NCI-H2029 treated with DMSO at 0.1 percent for 48 hours (cell line): Measurements from ENCODE around the gene TIGD4.

Experiments
- DNase-seq: peaks from one replicate; lab custom pipeline; 2025; lab: John Stamatoyannopoulos, UW

TIGD4 gene

DNA sequence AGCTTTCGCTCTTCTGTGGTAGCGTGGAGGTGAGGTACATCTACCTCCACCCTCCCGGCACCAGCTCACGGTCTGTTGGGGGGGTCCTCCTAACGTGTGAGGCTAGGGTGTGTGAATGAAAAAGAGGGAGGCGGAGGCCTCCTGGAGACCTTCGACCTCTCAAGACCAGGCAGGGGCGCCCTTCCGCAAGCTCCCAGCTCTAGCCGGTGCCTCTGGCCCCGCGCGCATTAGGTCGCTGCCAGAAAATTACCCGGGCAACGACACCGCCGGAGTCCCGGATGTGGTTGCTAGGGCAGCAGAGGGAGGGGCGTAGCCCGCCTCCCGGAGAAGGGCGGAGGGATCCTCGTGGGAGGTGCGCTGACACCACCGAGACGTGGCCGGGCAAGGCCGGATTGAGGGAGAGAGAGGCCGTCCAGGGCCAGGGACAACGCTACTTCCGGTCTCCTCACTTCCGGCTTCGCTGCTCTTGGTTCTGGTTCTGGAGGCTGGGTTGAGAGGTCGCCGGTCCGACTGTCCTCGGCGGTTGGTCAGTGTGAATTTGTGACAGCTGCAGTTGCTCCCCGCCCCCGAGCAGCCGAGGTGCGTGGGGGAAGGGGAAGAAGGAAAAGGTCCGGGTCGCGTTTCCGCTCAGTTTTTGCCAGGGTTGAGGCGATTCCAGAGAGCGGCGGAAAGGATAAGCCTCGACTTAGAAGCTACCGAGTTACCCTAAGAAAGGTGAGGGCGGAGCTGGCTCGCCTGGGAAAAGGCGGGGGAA lies at the start of gene TIGD4, which contains the start of gene ARFIP1:
TIGD4 (minus strand) TSS at position 218 of the 754 bp plus-strand sequence. CDS start 8,726 bp downstream, outside the sequence.
ARFIP1 (plus strand) TSS at position 442 of the 754 bp plus-strand sequence. CDS start 49,680 bp downstream, outside the sequence.
- peak; percentile 79 for DNase-seq

GRCh38 chr4:152828122-152828521 lies 48.6 kb upstream of the TIGD4 start:
- no peak for DNase-seq

DNA sequence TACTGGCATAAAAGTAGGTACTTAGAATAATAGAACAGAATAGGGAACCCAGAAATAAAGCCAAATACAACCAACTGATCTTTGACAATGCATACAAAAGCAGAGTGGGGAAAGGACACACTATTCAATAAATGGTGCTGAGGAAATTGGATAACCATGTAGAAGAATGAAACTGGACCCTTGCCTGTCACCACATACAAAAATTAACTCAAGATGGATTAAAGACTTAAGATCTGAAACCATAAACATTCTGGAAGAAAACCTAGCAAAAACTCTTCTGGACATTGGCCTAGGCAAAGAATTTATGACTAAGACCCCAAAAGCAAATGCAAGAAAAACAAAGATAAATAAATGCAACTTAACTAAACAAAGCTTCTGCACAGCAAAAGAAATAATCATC lies 45.8 kb upstream of the TIGD4 start:
- DNase-seq, result no peak

GRCh38 chr4:152824561-152824960 lies 45.0 kb upstream of the TIGD4 start:
- no peak for DNase-seq

GRCh38 chr4:152822323-152822722 lies 42.8 kb upstream of the TIGD4 start:
- no peak for DNase-seq

- no peak for DNase-seq
Measured at GRCh38 chr4:152820073-152820472, 40.5 kb upstream of the TIGD4 start.

DNA sequence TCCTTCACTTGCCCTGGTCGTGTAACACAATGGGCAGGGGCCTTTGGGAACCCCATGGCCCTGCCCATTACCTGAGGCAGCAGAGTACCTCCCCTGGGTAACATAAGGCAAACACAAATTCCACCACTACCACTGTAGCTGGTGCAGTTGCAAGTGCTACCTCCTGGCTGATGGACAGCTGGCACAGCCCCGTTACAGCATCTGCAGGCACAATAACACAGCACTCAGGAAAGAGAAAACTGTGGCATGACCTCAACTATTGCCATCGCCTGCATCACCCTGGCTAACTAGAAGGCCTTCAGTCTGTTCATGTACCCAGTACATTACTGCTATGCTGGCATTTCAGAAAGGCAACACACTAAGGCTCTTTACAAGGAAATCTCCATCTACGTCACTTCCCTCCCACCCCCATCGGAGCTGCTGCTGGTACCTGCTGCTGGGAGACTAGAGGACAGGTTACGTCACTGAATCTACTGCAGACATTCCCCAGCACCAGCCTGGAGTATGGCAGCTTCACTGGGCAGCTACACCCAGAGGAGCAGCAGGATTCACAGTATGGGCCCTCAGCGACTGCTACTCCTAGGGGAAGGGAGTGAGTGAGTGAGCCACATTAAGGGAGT lies 39.6 kb upstream of the TIGD4 start:
- no peak for DNase-seq

DNA sequence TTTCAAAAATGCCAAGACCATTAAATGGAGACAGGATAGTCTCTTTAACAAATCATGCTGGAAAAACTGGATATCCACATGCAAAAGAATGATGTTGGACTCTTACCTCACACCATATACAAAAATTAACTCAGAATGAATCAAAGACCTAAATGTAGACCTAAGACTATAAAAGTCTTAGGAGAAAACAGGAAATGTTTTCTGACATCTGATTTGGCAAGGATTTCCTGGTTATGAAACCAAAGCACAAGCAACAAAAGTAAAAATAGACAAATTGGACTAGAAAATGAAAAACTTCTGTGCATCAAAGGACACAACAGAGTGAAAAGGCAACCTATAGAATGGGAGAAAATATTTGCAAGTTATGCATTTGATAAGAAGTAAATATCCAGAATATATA lies 37.8 kb upstream of the TIGD4 start:
- no peak for DNase-seq

DNA sequence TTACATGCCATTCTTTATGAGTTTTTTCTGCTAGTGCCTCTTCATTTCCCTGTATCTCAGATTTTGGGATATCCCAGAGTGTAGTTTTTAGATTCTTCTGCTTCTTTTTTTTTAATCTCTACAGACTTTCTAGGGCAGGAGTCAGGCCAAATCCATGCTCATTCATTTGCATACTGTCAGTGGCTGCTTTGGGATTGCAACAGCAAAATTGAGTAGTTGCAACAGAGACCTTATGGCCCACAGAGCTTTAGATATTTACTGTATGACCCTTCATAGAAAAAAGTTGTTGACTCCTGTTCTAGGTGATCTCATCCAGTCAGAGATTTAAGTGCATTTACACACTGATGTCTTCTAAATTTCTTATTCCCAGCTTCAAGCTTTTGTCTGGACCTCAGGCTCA lies 35.5 kb upstream of the TIGD4 start:
- DNase-seq, result no peak

DNA sequence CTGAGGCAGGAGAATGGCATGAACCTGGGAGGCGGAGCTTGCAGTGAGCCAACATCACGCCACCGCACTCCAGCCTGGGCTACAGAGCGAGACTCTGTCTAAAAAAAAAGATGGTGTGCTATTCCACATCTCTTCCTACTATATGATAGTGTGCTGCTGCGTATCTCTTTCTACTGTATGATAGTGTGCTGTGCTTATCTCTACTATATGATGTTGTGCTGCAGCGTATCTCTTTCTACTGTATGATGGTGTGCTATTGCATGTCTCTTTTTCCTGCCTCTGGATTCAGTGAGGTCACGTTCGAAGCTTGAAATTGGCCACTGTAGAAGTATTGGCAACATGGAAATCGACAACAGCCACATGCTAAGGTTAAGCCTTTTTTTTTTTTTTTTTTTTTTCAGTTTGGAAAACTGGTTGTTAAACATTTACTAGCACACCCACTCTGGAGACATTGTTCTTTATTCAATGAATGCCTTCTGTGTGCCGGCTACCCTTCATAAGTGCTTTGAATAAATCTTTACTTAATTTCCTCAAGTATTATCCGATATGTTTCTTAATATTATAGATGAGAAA lies 31.3 kb upstream of the TIGD4 start:
- no peak for DNase-seq

- DNase-seq, result no peak
Measured at GRCh38 chr4:152808670-152809069, 29.1 kb upstream of the TIGD4 start.

DNA sequence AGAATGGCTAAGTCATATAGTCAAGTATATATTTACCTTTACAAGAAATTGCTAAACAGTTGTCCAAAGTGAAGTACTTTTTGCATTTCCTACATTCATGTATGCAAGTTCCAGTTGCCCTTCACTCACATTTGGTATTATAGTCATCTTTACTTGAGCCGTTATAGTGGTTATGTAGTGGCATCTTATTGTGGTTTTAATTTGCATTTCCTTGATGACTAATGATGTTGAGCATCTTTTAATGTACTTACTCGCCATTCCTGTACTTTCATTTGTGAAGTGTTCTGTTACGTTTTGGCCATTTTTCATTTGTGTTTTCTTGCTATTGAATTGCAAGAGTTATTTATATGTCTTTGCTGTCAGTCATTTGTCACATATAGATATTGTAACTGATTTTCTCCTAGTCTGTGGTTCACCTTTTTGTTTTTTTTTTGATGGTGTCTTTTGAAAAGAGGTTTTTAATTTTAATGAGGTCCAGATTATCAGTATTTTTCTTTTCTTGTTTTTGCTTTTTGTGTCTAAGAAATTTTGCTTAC lies 27.8 kb upstream of the TIGD4 start:
- DNase-seq, result no peak

GRCh38 chr4:152806501-152807125 lies 27.1 kb upstream of the TIGD4 start:
- no peak for DNase-seq

- DNase-seq, result no peak
Measured at GRCh38 chr4:152805818-152806217, 26.3 kb upstream of the TIGD4 start.

DNA sequence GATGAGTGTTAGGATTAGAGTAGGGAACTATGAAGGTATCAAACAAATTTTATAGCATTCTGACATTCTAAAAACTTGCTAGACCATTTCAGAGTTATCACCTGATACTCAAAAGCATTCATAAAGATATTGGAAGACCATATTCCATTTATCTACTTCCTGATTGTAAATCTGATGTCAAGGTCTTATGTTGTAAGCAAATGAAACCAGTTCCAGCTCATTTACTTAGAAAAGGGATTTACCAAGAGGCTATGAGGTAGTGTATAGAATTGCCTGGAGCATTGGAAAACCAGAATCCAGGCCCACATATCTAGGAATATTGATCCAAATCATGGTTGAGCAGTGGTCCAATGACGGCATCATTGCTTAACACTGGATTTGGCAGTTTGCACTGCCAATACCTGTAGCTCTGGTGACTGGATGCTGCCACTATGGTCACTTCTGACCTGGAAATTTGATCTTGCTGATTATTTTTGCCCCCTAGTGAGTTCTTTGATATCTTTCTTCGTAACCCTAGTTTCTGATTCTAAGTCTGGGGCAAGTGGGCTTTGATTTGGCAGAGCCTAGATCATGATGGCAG lies 25.6 kb upstream of the TIGD4 start:
- no peak for DNase-seq

- no peak for DNase-seq
Measured at GRCh38 chr4:152803541-152803940, 24.0 kb upstream of the TIGD4 start.

DNA sequence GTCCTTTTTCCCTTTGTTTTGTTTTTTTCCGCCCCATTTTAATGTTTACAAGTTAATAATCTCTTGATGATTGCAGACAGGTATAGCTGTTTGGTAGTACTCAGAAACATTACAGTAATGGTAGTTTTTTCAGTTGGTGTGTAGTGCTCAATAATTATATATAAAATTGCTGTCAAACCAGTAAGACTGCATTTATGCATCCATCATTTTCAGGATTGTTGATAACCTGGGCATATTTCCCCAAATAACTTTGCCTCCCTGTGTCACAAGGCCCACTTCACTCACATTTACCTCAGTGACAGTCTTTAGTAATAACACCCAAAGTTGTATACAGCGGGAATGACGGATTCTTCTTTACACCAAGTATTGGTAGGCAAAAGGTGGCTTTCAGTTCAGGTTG lies 16.4 kb upstream of the TIGD4 start:
- no peak for DNase-seq

DNA sequence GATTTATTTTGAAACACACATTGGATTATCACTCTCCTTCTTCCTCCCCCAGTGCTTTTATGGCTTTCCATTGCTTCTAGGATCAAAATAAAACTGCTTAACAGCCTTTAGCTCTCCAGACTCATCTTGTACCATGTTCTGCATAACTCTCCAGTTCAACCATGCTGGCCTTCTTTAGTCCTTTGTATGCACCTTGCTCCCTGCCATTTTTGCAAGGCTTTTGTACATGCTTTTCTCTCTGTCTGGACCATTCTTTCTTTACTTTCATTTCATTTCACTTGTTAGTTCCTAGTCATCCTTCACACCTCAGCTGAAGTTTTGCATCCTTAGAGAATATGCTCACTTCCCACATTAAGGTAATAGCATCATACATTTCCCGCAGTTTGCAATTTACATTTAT lies 7.1 kb upstream of the TIGD4 start:
- no peak for DNase-seq

DNA sequence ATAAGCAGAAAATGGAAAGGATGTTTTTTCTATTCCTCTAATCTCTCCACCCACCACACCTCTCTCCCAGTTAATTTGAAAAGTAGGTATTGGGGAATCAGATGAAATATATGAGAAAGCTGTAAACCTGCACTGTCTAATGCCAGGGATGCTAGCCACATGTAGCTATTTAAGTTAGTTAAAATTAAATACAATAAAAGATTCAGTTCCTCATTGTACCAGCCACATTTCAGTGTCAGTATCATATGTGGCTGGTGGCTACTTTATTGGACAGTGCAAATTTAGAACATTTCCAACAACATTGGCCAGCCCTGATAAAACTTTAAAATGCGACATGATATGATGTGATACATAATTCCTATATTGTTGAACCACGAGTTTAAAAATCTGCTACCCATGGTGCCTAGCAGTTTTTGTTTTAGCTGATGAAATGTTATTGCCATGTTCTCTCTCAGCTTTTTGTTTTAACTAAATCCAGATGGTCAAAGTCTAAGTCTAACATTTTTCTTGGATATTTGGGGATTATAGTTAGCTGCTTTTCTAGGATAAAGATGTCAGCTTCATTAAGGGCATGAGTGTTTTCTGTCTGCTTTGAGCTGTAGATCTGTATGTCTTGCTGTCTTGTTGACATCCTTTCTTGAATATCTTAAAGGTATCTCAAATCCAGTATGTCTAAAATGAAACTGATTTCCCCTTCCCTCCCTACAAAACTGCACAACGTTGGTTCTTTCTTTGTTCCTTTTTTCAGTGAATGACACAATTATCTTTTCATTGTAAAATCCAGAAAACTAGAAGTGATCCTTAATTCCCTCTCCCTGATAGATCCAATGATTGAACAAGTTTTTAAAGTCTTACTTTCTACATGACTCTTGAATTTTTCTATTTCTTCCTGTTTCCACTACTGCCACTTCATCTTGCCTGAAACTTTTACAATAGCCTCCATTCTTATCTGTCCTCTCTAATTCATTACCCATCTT lies 6.4 kb upstream of the TIGD4 start:
- DNase-seq, result no peak

GRCh38 chr4:152784490-152785350 lies 5.2 kb upstream of the TIGD4 start:
- no peak for DNase-seq
